Panc1 (cell line): ENCODE data around the gene PLIN4. TPM values are rescaled to one million over a fixed set of nuclear protein-coding genes. Genes with fewer than 3 reads are reported as not detected.

ENCODE experiments used
- ATAC-seq: fragments of 200-7000 bp; cut with Tn5 transposase; 2 replicates; pipeline ENCODE4 v1.9.1; 2020; ENCODE audit warnings: mild to moderate bottlenecking, moderate library complexity
- BruUV-seq: library from RNA; stranded (reverse); fragments of 400-500 nt; replicated peaks from 2 replicates; lab custom pipeline; 2021; lab: Mats Ljungman, UMichigan
- CTCF ChIA-PET: fragments of 300-600 bp; sonication (Branson Sonifier 250); formaldehyde crosslinking; loops from one replicate; lab custom pipeline; 2022; ENCODE audit warnings: antibody characterized with exemption; lab: Charles Lee
- POLR2A ChIA-PET: fragments of 300-600 bp; sonication (Branson Sonifier 250); formaldehyde crosslinking; loops from one replicate; lab custom pipeline; 2022; ENCODE audit warnings: antibody characterized with exemption; lab: Charles Lee
- DNase-seq: peaks from one replicate; pipeline ENCODE4 v3.0.0-alpha.2; 2010; ENCODE audit warnings: low read depth, low spot score
- H3K27ac ChIP-seq: 2 replicates; pipeline ENCODE4 v1.5.1; 2011; ENCODE audit warnings: mild to moderate bottlenecking, low read length, inconsistent platforms
- H3K27me3 ChIP-seq: fragments of 200-500 bp; sonication (Bioruptor generic); 2 replicates; pipeline ENCODE4 v1.6.0; 2014; ENCODE audit warnings: low read length, inconsistent platforms; ENCODE audit not compliant: control insufficient read depth, insufficient read depth
- H3K36me3 ChIP-seq: fragments of 200-500 bp; sonication (Bioruptor generic); 2 replicates; pipeline ENCODE4 v1.5.1; 2014; ENCODE audit warnings: inconsistent platforms, mild to moderate bottlenecking, low read length, moderate library complexity; ENCODE audit not compliant: control insufficient read depth, insufficient read depth
- H3K4me1 ChIP-seq: 2 replicates; pipeline ENCODE4 v1.5.1; 2011; ENCODE audit warnings: inconsistent platforms, mild to moderate bottlenecking, low read length, moderate library complexity; ENCODE audit not compliant: control insufficient read depth, insufficient read depth
- H3K4me3 ChIP-seq, 2 experiments: 2 replicates each; pipeline ENCODE4 v1.5.1; 2011 to 2012; ENCODE audit warnings: low read depth in 2 of 2, low read length in 2 of 2, mild to moderate bottlenecking in 2 of 2, inconsistent platforms in 1 of 2, moderate library complexity in 1 of 2
- H3K9me3 ChIP-seq: fragments of 200-500 bp; sonication (Bioruptor generic); 2 replicates; pipeline ENCODE4 v1.5.1; 2014; ENCODE audit warnings: low read depth, mild to moderate bottlenecking, inconsistent platforms, low read length, moderate library complexity; ENCODE audit not compliant: control insufficient read depth, insufficient read depth
- POLR2AphosphoS5 ChIP-seq: IDR thresholded peaks from 2 replicates; pipeline ENCODE4 v1.6.1; 2012; ENCODE audit warnings: mild to moderate bottlenecking, low read depth, low read length, moderate library complexity
- SIN3A ChIP-seq: IDR thresholded peaks from 2 replicates; pipeline ENCODE4 v1.6.1; 2012; ENCODE audit warnings: low read depth, mild to moderate bottlenecking, low read length, moderate library complexity, borderline replicate concordance; ENCODE audit not compliant: insufficient read depth
- TCF7L2 ChIP-seq: IDR thresholded peaks from 2 replicates; pipeline ENCODE4 v1.6.1; 2011; ENCODE audit warnings: mild to moderate bottlenecking, low read depth, low read length, inconsistent platforms
- in situ Hi-C: cut with HindIII; loops from 2 replicates; pipeline ENCODE4 v1.10.0; 2016; ENCODE audit warnings: low sequenced_read_pairs, low pct_unique_long_range_greater_than_20kb
- intact Hi-C: fragments of 100-400 bp; cut with micrococcal nuclease; formaldehyde crosslinking; loops from one replicate; pipeline ENCODE4 v1.10.0; 2022; ENCODE audit not compliant: unreplicated experiment
- total RNA-seq: library from RNA; stranded (reverse); gene quantifications from one replicate; pipeline ENCODE4 v1.2.1, GENCODE V29; 2021; ENCODE audit not compliant: unreplicated experiment
- TF ChIP-seq, protein P1 (sequence below), 2 experiments: IDR thresholded peaks; 2 replicates each; pipeline ENCODE4 v1.6.1; 2011 to 2012; ENCODE audit warnings: low read depth in 2 of 2, control low read depth in 1 of 2, low read length in 1 of 2, mild to moderate bottlenecking in 1 of 2, moderate library complexity in 1 of 2; ENCODE audit not compliant: insufficient read depth in 1 of 2
- TF ChIP-seq, protein P2 (sequence below): fragments of 450-650 bp; IDR thresholded peaks from 2 replicates; pipeline ENCODE4 v1.5.1; 2017; ENCODE audit warnings: mild to moderate bottlenecking

Gene PLIN4
- total RNA-seq, 1 experiment from 2014 or later, result 10.2 TPM

DNA sequence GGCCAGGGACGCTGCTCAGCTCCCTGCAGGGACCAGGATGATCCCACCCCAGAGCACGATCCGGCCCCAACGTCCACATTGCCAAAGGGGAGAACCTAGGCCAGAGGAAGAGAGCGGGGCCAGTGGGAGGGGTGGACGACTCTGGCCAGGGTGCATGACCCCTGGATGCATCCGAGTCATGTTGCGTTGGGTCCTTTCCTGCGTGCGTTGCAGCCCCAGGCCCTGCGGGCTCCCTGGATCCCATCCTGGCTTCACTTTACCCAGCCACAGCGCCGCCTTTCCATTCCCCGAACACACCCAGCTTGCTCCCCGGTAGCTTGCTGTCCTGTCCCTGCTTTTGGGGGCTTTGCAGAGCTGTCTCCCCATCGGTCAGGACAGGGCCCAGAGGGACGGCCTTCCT, 10.5 kb downstream of the PLIN4 start:
- H3K27ac ChIP-seq, result no peak overlapping the region
- in situ Hi-C loops (no loop called here), intact Hi-C loops (no loop called here)
- CTCF ChIA-PET, result interaction anchor here (0.7 kb wide), 1 partner anchor 18 kb away, joined by 3 read pairs; no protein-coding TSS in a partner anchor
- DNase-seq, result no peak
- no TSS peak for BruUV-seq
- POLR2A ChIA-PET, result interaction anchor here (0.6 kb wide), 1 partner anchor 37 kb away, joined by 5 read pairs; no protein-coding TSS in a partner anchor
- H3K36me3 ChIP-seq, result no peaks in the 10 kb centered on the region
- no peak for ATAC-seq
- H3K27me3 ChIP-seq, result no peaks in the 10 kb centered on the region
- no peak overlapping the region for H3K4me3 ChIP-seq
- TF ChIP-seq POLR2AphosphoS5, result 0 out of 2 replicates have a peak, but pooled peaks have one; percentile 30
- TF ChIP-seq, protein P1, sequence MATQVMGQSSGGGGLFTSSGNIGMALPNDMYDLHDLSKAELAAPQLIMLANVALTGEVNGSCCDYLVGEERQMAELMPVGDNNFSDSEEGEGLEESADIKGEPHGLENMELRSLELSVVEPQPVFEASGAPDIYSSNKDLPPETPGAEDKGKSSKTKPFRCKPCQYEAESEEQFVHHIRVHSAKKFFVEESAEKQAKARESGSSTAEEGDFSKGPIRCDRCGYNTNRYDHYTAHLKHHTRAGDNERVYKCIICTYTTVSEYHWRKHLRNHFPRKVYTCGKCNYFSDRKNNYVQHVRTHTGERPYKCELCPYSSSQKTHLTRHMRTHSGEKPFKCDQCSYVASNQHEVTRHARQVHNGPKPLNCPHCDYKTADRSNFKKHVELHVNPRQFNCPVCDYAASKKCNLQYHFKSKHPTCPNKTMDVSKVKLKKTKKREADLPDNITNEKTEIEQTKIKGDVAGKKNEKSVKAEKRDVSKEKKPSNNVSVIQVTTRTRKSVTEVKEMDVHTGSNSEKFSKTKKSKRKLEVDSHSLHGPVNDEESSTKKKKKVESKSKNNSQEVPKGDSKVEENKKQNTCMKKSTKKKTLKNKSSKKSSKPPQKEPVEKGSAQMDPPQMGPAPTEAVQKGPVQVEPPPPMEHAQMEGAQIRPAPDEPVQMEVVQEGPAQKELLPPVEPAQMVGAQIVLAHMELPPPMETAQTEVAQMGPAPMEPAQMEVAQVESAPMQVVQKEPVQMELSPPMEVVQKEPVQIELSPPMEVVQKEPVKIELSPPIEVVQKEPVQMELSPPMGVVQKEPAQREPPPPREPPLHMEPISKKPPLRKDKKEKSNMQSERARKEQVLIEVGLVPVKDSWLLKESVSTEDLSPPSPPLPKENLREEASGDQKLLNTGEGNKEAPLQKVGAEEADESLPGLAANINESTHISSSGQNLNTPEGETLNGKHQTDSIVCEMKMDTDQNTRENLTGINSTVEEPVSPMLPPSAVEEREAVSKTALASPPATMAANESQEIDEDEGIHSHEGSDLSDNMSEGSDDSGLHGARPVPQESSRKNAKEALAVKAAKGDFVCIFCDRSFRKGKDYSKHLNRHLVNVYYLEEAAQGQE (IDR thresholded peaks at IDR 0.05; ENCODE audit: insufficient read depth in 1 of 2, low read depth in 2 of 2, low read length in 1 of 2), result no peak
- no peak for TF ChIP-seq TCF7L2
- TF ChIP-seq, protein P2, sequence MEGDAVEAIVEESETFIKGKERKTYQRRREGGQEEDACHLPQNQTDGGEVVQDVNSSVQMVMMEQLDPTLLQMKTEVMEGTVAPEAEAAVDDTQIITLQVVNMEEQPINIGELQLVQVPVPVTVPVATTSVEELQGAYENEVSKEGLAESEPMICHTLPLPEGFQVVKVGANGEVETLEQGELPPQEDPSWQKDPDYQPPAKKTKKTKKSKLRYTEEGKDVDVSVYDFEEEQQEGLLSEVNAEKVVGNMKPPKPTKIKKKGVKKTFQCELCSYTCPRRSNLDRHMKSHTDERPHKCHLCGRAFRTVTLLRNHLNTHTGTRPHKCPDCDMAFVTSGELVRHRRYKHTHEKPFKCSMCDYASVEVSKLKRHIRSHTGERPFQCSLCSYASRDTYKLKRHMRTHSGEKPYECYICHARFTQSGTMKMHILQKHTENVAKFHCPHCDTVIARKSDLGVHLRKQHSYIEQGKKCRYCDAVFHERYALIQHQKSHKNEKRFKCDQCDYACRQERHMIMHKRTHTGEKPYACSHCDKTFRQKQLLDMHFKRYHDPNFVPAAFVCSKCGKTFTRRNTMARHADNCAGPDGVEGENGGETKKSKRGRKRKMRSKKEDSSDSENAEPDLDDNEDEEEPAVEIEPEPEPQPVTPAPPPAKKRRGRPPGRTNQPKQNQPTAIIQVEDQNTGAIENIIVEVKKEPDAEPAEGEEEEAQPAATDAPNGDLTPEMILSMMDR, result no peak
- H3K9me3 ChIP-seq, result no peaks in the 10 kb centered on the region
- no peaks in the 10 kb centered on the region for H3K4me1 ChIP-seq

DNA sequence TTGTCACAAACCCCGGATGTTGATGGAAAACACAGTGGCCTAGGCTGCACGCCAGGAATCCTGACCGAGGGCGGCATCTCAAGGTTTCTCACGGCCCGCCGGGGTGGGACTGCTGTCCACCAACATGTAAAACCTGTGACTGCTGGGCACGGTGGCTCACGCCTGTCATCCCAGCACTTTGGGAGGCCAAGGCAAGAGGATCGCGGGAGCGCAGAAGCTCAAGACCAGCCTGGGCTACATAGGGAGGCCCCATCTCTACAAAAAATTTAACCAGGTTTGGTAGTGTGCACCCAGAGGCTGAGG, 11.2 kb downstream of the PLIN4 start:
- Histone ChIP-seq H3K36me3 (no peaks in the 10 kb centered on the region), H3K27ac (no peak overlapping the region), H3K27me3 (no peaks in the 10 kb centered on the region), H3K4me3 (no peak overlapping the region), H3K9me3 (no peaks in the 10 kb centered on the region), H3K4me1 (no peaks in the 10 kb centered on the region)
- BruUV-seq, result no TSS peak
- ATAC-seq (no peak), DNase-seq (no peak)
- intact Hi-C loops (no loop called here), in situ Hi-C loops (no loop called here)
- TF ChIP-seq TCF7L2 (no peak), POLR2AphosphoS5 (no peak), SIN3A (no peak)
- TF ChIP-seq, protein P1 (IDR thresholded peaks at IDR 0.05; ENCODE audit: insufficient read depth in 1 of 2, low read depth in 2 of 2, low read length in 1 of 2), result no peak
- TF ChIP-seq, protein P2, result no peak
- POLR2A ChIA-PET, result interaction anchor here (0.6 kb wide), 1 partner anchor 36 kb away, joined by 5 read pairs; no protein-coding TSS in a partner anchor
- CTCF ChIA-PET, result interaction anchor here (0.7 kb wide), 1 partner anchor 18 kb away, joined by 3 read pairs; no protein-coding TSS in a partner anchor
